Liver (tissue), 9 donors: Measurements from ENCODE around the gene STXBP4. TPM values are rescaled to one million over a fixed set of nuclear protein-coding genes. Genes with fewer than 3 reads are reported as not detected.

Source experiments
- DNase-seq: peaks from one replicate; pipeline ENCODE4 v3.0.0-alpha.2; 2017; ENCODE audit warnings: low spot score
- H3K27ac ChIP-seq, 2 donors: one replicate each; pipeline ENCODE4 v1.7.0; 2013; ENCODE audit warnings: inconsistent platforms in 2 of 2, low read length in 2 of 2, control low read depth in 1 of 2, low read depth in 1 of 2, mild to moderate bottlenecking in 1 of 2
- H3K27me3 ChIP-seq, 4 donors: one replicate each; pipeline versions ENCODE4 v1.6.1 to v1.7.0; 2013; ENCODE audit warnings: low read length in 3 of 4, inconsistent platforms in 1 of 4, mild to moderate bottlenecking in 1 of 4, moderate library complexity in 1 of 4; ENCODE audit not compliant: control insufficient read depth in 4 of 4, insufficient read depth in 4 of 4
- H3K36me3 ChIP-seq, 4 donors: one replicate each; pipeline versions ENCODE4 v1.6.1 to v1.7.0; 2013; ENCODE audit warnings: low read length in 3 of 4, mild to moderate bottlenecking in 3 of 4, low read depth in 1 of 4, moderate library complexity in 1 of 4; ENCODE audit not compliant: control insufficient read depth in 4 of 4, insufficient read depth in 3 of 4
- H3K4me1 ChIP-seq, 4 donors: one replicate each; pipeline versions ENCODE4 v1.6.1 to v1.7.0; 2013; ENCODE audit warnings: low read length in 3 of 4, mild to moderate bottlenecking in 3 of 4, moderate library complexity in 1 of 4; ENCODE audit not compliant: control insufficient read depth in 4 of 4, insufficient read depth in 4 of 4
- H3K4me3 ChIP-seq, 3 donors: one replicate each; pipeline versions ENCODE4 v1.6.1 to v1.7.0; 2013; ENCODE audit warnings: low read length in 3 of 3, control low read depth in 1 of 3, low read depth in 1 of 3, mild to moderate bottlenecking in 1 of 3
- H3K9ac ChIP-seq, 2 donors: one replicate each; pipeline ENCODE4 v1.7.0; 2013; ENCODE audit warnings: low read length in 2 of 2, mild to moderate bottlenecking in 2 of 2, moderate library complexity in 2 of 2, control low read depth in 1 of 2, low read depth in 1 of 2
- H3K9me3 ChIP-seq, 4 donors: one replicate each; pipeline versions ENCODE4 v1.6.1 to v1.7.0; 2013; ENCODE audit warnings: low read length in 3 of 4; ENCODE audit not compliant: control insufficient read depth in 4 of 4
- ATF3 ChIP-seq: IDR thresholded peaks from 2 replicates; pipeline ENCODE4 v1.6.1; 2016; ENCODE audit warnings: antibody characterized with exemption
- CTCF ChIP-seq: fragments of 150-350 bp; IDR thresholded peaks from 2 replicates; pipeline ENCODE4 v1.5.1; 2017; ENCODE audit warnings: improper control_type of control experiment, low read depth, low read length; ENCODE audit not compliant: missing input control
- EGR1 ChIP-seq, 2 donors: IDR thresholded peaks; 2 replicates each; pipeline ENCODE4 v1.6.1; 2016 to 2018; ENCODE audit warnings: antibody characterized with exemption in 2 of 2, low read depth in 2 of 2
- FOXA2 ChIP-seq: IDR thresholded peaks from 2 replicates; pipeline ENCODE4 v1.6.1; 2016; ENCODE audit warnings: antibody characterized with exemption
- GABPA ChIP-seq, 2 donors: IDR thresholded peaks in 1 of 2; conservative IDR thresholded peaks in 1 of 2; 2 replicates each; pipeline ENCODE4 v1.6.1; 2016; ENCODE audit warnings: antibody characterized with exemption in 2 of 2, mild to moderate bottlenecking in 1 of 2, moderate library complexity in 1 of 2
- JUND ChIP-seq, 2 donors: IDR thresholded peaks; 2 replicates each; pipeline ENCODE4 v1.6.1; 2016; ENCODE audit warnings: antibody characterized with exemption in 2 of 2
- MAX ChIP-seq: IDR thresholded peaks from 2 replicates; pipeline ENCODE4 v1.6.1; 2016; ENCODE audit warnings: antibody characterized with exemption
- RAD21 ChIP-seq, 2 donors: IDR thresholded peaks; 2 replicates each; pipeline ENCODE4 v1.6.1; 2016; ENCODE audit warnings: antibody characterized with exemption in 2 of 2, mild to moderate bottlenecking in 2 of 2
- REST ChIP-seq: IDR thresholded peaks from 2 replicates; pipeline ENCODE4 v1.6.1; 2016; ENCODE audit warnings: antibody characterized with exemption, mild to moderate bottlenecking
- RXRA ChIP-seq, 2 donors: IDR thresholded peaks; 2 replicates each; pipeline ENCODE4 v1.6.1; 2017 to 2018; ENCODE audit warnings: antibody characterized with exemption in 2 of 2, mild to moderate bottlenecking in 1 of 2
- SP1 ChIP-seq: IDR thresholded peaks from 2 replicates; pipeline ENCODE4 v1.6.1; 2018; ENCODE audit warnings: antibody characterized with exemption, mild to moderate bottlenecking
- TAF1 ChIP-seq: conservative IDR thresholded peaks from 2 replicates; pipeline ENCODE4 v1.6.1; 2016; ENCODE audit warnings: antibody characterized with exemption, mild to moderate bottlenecking
- YY1 ChIP-seq: IDR thresholded peaks from 2 replicates; pipeline ENCODE4 v1.6.1; 2016; ENCODE audit warnings: antibody characterized with exemption, mild to moderate bottlenecking
- ZBTB33 ChIP-seq: IDR thresholded peaks from 2 replicates; pipeline ENCODE4 v1.6.1; 2016; ENCODE audit warnings: antibody characterized with exemption
- WGBS: extraction: QIAGEN DNeasy Blood & Tissue Kit; methylation state at CpG from one replicate; pipeline ENCODE4 v1.1.7; 2013; 5-methylcytosine and 5-hydroxymethylcytosine counted together
- polyA plus RNA-seq, 2 donors: library from polyadenylated mRNA; stranded (reverse) in 1 of 2; unstranded in 1 of 2; fragments of 200-250 nt in 1 of 2; fragments of >200 nt in 1 of 2; fragmentation: Nextera tagmentation in 1 of 2; extraction: Ambion mirVana in 1 of 2; gene quantifications; one replicate each; pipeline versions ENCODE4 v1.2.1 to v1.2.3, GENCODE V29; 2013 to 2015
- total RNA-seq, 2 donors: library from RNA; depleted of rRNA; stranded (reverse); fragments of >200 nt; gene quantifications; one replicate each; pipeline ENCODE4 v1.2.3, GENCODE V29; 2014
- donor health status: healthy.
- donor health status: healthy.
- donor health status: healthy.
- donor health status: healthy.
- donor health status: healthy.

Gene STXBP4
- total and polyA plus RNA-seq, 4 donors, result 1.5 to 12.6 (median 3.5) TPM

GRCh38 chr17:54972406-54973138, 4.0 kb downstream of the STXBP4 start:
- no peaks in the 10 kb centered on the region for H3K27me3 ChIP-seq
- H3K27ac ChIP-seq, result no peak overlapping the region
- H3K9me3 ChIP-seq, result no peaks in the 10 kb centered on the region
- H3K9ac ChIP-seq, result no peak overlapping the region
- no peak overlapping the region for H3K4me3 ChIP-seq
- H3K36me3 ChIP-seq, result no peaks in the 10 kb centered on the region
- WGBS, result 89% methylated on average over 3 of the region's 3 CpGs
- H3K4me1 ChIP-seq, result peaks cover 2 to 19% (median 9%) of the 10 kb centered on the region in 4 donors
- TF ChIP-seq JUND (IDR thresholded peaks at IDR 0.05) (no peak), ATF3 (no peak), ZBTB33 (no peak), YY1 (no peak), FOXA2 (no peak), TAF1 (no peak), RXRA (IDR thresholded peaks at IDR 0.05) (no peak), SP1 (no peak), MAX (no peak), RAD21 (IDR thresholded peaks at IDR 0.05) (no peak), GABPA (IDR thresholded peaks at IDR 0.05 in 1 of 2, conservative IDR thresholded peaks at IDR 0.05 in 1 of 2) (no peak), CTCF (no peak), EGR1 (IDR thresholded peaks at IDR 0.05; ENCODE audit: low read depth in 2 of 2) (no peak), REST (no peak)
- DNase-seq, result no peak

GRCh38 chr17:54974759-54975158, 6.2 kb downstream of the STXBP4 start:
- H3K9ac ChIP-seq, result no peak overlapping the region
- H3K9me3 ChIP-seq, result no peaks in the 10 kb centered on the region
- TF ChIP-seq YY1 (no peak), RXRA (IDR thresholded peaks at IDR 0.05) (no peak), REST (no peak), FOXA2 (no peak)
- H3K4me3 ChIP-seq, result no peak overlapping the region
- WGBS, result 90% methylated on average over 3 of the region's 3 CpGs
- H3K36me3 ChIP-seq, result no peaks in the 10 kb centered on the region
- H3K27me3 ChIP-seq, result no peaks in the 10 kb centered on the region
- H3K27ac ChIP-seq, result no peak overlapping the region
- no peak for DNase-seq
- H3K4me1 ChIP-seq, result peaks cover 1 to 5% (median 4%) of the 10 kb centered on the region in 4 donors
